GM19324 (cell line): ENCODE data around the gene LHX8.
"Not testable (repeated sequence)": the region's sequence is repeated elsewhere in the genome, so short reads cannot be mapped to it uniquely, and the experiment has no call there.

ENCODE experiments used
- ATAC-seq: cut with Tn5 transposase; IDR thresholded peaks from one replicate; pipeline ENCODE4 v1.9.1; 2021; ENCODE audit warnings: mild to moderate bottlenecking, moderate library complexity; ENCODE audit not compliant: unreplicated experiment, low FRiP score

The LHX8 gene

DNA sequence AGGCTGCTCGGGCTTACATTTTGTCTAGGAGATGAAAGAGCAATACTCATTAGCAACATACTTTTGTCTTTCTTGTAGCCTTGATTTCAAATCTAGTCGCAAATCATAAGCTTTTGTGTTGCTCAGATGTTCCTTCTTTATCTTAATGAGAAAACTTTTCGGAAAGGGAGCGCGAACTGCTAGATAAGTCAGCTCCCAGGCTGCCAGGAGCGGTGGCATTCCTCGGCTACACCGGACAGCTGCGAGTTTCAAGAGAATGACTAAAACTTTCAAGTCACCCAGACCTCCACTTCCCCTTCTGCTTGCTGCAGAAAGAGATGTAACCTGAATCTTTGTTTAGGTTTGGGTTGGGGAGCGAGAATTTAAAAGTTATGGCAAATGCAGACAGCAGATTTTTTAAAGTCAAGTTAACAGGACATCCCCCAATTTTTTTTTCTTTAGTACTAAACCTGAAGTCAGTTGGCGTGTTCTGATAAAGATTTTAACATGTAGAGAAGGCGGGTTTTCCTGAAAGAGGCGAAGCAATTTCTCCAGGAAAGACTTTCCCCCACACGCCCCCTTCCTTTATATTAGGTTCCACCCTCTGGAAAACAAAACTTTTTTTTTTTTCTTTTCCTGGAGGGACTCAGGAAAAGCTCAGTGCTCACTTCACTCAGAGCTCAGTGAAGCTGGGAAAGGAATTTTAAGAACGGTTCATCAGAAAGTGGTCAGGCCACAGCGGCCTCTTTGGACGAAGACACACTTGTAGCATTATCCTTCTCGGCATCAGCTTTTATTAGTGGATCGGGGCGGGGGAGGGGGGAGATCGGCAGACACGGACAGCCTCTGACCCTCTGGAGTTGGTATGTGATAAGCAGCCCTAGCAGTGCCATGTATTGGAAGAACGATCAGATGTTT is at the start of gene LHX8:
Gene LHX8, plus strand, starts transcription at position 639 of the 897 bp plus-strand sequence. CDS start 2,227 bp downstream, outside the sequence.
- peak; percentile 35 for ATAC-seq

DNA sequence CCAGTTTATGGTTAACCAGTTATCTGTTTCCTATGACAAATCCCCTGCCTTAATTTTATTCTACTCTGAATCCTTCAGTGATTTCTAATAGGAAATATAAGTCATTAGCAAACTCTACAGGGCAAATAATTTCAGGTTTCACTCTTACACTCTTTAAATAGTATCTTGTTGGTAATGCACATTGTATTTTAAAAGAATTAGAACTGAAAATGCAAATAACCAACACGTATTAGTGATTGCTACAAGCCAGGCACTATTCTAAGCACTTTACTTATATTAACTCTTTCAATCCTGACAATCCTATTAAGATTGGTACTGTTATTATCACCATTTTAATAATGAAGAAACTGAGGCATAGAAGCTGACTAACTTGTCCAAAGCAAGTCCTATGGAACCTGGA is 48.3 kb upstream of the LHX8 start:
- peak; percentile 46 for ATAC-seq

DNA sequence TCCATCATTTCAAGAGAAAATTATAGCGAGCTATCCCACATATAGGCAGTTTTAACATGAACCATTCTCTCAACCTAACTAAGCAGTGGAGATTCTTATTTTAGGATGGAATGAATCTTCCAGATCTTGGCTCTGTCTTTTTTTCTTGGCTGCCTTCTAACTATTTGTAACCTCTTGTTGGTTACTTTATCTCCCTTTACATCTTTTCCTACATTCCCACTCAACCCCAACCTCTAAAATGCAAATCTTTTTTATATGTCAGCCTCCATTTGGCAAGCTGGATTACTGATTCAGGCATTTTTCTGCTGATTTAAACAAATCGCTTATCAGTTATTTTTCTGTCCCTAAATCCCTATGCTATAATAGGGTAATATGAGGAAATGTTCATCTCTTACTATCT is 46.9 kb upstream of the LHX8 start:
- ATAC-seq, result no peak

DNA sequence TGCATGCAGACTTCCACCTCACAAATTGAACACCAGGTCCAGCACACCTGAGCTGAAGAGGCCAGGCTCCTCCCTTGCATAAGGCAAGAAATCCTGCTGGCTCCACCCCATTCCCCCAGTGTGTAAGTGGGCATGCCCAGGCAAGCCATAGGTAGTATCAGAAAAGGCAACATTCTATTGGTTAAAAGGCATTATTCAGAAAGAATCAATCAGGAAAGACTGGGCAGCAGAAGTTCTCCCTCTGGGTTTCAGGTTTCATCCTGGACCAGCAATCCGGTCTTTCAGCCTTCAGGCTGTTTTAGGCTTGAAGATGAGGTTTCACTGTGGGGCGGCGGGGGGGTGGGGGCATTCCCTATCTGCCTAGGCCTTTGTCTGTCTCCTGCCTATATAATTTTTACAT is 42.0 kb upstream of the LHX8 start:
- no peak for ATAC-seq

DNA sequence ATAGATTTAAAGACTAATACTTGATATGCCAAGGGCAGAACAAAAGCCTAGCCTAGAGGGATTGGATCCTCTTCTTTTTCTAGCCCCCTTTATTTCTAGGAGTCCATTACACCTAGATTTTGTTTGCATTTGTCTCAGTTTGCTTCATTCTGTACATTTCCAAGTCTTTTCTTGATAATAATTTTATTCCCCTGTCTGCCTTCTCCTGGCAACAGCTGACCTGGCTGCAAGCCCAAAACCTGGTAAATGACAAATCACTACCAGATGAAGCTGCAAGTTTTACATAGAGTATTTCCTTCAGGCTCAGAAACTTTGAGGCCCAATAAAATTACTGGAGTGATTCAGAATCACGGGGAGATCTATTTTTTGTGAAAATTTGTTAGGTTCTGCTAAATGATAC is 36.5 kb upstream of the LHX8 start:
- no peak for ATAC-seq

DNA sequence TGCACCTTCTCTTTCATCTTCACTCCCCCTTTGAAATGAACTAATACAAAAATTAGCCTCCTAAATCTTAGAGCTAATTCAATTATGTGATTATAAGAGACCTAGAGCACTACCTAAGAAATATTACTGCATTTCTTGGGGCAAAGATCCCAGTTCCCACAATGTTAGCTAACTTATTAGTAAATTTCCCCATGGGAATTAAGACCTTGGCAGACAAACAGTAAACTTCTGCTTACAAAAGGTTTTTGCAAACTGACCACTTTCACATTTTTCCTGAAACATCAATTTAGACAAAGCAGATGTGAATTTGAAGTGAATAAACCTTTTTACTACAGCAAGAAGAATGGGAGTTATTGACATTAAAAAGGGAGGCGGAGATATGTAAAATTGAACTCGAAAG is 34.6 kb upstream of the LHX8 start:
- no peak for ATAC-seq

DNA sequence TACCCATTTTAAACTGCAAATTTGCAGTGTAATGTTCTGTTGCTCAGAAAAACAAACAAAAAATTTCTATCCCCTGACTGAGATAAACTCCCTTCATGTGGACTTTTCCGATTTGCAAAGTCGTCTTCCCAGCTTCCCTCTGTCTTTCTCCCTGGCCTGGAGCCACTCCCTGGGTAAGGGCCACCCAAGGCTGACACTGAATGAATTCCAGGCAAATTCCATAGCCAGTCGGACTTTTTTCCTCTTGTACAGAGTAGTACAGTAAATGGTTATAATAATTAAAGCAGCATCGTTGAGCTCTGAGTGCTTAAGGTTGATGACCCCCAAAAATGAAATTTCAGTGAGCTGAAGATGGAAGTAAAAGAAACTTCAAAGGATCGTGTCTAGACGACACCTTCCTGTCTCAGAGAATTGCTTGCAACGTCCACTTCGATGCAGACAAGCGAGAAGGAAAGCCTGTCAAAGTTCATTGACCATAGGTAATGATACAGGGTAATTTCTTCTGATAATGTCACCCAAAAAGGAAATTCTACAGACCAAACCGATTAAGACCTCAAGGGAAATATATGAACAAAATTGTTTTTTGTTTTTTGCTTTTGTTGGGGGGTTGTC is 33.6 kb upstream of the LHX8 start:
- no peak for ATAC-seq

DNA sequence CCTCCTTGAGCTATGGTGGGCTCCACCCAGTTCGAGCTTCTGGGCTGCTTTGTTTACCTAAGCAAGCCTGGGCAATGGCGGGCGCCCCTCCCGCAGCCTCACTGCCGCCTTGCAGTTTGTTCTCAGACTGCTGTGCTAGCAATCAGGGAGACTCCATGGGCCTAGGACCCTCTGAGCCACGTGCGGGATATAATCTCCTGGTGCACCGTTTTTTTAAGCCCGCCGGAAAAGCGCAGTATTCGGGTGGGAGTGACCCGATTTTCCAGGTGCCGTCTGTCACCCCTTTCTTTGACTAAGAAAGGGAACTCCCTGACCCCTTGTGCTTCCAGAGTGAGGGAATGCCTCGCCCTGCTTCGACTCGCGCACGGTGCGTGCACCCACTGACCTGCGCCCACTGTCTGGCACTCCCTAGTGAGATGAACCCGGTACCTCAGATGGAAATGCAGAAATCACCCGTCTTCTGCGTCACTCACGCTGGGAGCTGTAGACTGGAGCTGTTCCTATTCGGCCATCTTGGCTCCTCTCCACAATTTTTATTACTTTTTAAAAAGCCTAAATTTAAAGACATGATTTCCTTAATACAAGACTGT is 21.7 kb upstream of the LHX8 start:
- not testable (repeated sequence) for ATAC-seq

DNA sequence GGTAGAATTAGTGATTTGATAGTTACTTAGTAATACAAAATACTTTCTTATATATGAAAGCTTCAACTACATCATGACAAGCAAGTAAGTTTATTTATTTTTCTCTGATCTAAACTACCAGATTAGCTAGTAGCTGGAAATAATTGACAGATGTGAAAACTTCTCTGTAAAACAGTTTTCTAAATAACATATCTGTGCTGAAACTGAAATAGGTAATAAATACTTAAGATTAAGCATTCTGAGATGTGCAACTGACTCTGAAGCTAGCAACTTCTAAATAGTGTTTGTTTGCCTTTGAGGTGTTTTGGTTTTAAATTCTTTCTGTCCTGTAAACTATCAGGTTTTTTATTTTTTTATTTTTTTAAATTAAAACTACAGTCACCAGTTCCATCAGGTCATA is 18.5 kb upstream of the LHX8 start:
- ATAC-seq, result no peak

DNA sequence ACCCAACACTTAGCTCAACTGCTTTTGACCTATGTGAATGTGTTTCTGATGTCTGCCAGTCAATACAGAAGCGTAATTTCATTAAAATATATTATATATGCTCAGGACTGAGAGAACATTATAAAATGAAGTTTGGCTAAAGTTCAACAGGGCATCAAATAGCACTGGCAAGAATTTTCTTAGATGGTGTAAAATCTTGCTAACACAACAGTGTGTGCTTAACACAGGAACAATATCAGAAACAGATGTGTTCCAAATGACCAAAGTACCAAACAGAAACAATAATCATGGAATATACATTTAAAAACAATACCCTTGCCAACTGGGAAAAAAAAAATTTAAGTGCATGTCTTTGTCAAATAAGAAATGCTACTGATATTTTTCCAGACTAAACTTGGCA is 10.4 kb upstream of the LHX8 start:
- no peak for ATAC-seq

DNA sequence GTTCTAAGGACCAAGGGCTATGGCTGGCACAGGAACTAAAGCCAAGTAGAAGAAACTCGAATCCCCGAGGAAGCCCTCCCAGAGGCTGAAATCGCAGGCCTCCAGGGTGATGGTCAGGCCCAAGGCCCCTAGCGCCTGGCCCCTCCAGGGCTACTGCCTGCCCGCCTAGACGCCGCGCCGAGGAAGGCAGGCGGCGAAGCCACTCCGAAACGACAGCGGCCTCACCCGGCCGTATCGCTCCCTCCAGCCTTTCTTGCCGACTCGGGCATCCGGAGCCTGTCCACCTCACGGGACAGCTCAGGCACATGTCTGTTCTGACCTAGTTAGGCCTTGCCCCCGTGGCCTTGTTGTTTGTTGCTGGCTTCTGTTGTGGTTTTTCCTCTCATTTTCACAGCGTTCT is 9.7 kb upstream of the LHX8 start:
- no peak for ATAC-seq

DNA sequence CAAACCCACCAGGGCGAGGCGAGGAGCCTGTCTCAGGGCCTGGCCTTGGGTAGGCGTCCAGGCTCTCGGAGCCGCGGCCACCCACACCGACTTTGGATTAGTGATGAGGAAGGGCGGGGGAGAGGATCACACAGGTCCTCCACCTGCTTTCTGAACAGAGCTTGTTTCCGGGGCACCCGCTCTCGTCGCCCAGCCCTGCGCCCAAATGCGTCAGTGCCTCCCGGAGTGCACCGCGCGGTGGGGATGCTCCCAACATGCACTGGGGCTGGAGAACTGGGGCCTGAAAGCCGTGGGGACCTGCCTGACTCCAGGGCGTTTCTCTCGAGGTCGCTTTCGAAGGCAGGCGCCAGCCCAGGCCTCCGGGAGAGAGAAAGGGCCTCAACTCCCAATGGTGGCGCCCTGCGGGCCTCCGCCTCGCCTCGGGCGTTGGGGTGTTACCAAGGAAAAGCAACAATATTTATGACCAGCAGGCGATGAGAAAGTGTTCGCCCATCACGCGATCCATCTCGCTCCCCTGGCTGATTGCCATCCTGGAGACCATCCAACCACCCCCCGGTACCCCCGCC is 8.9 kb upstream of the LHX8 start:
- no peak for ATAC-seq

DNA sequence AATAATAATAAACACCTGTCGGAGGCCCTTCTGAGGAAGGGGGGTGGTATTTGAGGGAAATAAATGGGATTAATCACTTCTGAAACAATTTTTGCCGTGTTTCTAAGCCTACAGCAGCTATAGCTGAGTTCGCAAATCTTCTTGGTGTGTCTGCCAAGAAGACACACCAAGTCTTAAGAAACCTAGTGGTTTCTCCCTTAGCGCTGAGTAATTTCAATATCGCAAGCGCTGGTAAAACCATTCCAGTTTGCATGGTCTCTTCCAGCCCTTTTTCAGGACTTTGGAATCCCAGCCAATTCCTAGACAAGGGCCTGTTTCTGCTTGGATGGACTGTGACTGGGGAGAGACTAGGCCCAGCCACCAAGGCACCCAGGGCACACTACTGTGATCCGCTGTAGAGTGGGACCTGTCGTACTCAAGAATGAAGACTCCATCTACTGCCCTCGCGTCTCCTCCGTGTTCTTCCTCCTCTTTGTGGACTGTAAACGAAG is 7.5 kb upstream of the LHX8 start:
- ATAC-seq, result no peak

DNA sequence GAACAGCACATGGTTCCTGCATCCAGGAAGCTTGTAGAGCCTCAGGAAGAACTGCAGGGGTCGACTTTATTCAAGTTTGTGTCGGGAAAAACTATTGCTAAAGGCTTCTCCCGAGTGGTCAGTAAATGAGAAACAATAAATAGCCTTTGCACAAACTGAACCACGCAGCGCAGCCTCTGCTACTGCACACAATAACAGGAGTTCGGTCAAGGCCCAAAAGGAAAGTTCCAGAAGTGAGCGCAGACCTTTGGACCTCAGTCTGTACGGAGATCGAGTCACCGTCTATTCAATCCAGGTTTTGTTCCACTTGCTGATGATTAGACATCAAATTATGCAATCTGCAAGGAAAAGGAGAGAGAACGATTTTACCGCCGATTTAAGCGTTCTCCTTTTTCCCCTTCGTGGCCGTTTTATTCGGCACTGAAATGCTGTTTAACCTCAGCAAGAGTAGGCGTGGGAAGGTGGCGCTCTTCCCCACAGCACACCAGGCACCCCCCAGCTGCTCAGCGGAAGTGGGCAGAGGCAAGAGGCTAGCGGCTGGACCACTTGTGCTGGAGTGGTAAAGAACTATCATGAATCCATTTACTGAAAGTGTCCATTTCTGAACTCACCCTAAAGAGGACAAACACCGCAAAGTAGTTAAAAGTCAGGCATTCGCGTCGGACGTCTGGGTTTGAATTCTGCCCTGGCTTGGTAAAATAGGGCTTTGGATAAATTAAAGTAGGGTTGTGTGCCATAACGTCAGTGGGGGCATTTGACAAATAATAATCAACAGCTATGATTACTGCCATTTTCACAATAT is 6.1 kb upstream of the LHX8 start:
- no peak for ATAC-seq

DNA sequence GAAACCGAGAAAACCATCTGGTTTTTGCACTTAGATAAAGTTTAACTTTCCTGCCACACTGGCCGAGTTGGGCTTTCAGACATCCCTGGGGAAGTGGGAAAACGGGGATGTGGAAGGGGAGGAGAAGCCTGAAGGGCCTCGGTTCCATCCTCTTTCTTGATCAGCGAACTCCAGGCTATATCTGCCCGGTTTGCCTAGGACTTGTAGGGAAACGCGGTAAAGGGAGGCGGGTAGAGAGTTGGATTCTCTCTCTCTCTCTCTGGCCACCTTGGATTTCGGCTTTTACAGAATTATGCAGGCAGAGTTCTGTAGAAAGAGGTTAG is 4.6 kb upstream of the LHX8 start:
- no peak for ATAC-seq

DNA sequence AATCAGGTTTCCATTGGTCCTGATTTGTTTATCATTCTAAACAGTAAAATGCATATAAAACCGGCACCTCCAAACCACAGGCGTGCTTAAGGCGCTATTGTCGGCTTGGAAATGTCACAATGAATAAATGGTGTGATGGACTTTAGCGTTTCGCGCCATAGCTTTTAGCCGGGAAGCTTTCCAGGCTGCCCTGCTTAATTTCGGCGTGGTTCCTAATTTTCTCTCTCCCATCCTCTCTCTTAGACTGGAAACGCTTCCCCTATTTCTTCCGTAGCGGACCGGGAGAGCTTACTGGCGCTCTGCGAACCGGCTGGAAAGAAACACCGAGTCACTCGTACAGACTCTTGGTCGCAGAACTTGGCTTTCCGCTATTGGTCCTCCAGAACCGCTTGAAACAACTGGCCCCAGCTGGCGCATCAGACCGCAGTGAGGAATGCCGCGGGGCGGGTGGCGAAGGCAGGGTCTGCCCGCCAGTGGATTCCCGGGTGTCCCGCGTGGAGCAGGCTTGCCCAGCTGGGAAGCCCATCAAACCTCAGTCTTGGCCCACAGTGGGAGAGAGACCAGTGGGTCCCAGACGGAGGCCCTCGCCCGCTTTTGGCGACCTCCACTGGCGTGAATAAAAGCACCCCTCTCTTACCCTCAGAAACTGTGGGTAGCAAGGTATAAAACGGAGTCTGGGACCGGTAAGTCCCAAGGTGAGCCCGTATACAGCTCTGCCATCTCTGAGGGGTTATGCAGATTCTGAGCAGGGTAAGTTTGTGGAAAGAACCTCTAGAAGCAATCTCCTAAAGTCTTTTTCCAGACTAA is 4.0 kb upstream of the LHX8 start:
- ATAC-seq, result no peak

DNA sequence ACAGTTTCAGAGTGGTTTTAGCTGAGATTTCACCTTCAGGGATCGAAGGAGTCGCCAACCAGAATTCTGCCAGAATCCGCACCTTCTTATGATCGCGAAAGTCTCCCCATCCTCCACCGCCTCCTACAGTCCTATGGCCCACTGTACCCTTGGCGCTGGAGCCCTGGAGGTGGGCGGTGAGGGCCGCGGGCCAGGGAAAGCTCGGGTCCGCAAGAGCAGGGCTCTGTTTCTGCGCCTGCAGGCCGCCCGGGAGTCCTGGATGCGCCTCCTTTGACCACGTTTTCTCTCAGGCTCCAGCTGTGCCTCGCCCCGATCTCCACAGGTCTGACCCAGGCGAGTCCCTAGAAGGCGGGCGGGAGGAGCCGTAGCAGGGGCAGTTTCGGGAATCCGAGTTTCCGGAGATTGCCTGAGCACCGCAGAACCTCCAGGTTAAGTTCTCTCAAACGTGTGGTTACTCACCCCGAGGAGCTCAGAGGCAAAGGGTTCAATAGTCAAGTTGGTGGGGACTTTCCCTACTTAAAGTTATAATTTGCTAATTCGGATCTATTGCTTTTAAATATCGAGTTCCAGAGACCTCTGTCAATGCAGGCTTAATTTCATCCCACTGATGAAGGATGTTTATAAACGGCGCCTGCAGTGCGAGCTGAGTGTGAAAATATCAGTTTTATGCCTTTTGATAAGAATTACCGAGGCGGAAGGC is 3.2 kb upstream of the LHX8 start:
- no peak for ATAC-seq

DNA sequence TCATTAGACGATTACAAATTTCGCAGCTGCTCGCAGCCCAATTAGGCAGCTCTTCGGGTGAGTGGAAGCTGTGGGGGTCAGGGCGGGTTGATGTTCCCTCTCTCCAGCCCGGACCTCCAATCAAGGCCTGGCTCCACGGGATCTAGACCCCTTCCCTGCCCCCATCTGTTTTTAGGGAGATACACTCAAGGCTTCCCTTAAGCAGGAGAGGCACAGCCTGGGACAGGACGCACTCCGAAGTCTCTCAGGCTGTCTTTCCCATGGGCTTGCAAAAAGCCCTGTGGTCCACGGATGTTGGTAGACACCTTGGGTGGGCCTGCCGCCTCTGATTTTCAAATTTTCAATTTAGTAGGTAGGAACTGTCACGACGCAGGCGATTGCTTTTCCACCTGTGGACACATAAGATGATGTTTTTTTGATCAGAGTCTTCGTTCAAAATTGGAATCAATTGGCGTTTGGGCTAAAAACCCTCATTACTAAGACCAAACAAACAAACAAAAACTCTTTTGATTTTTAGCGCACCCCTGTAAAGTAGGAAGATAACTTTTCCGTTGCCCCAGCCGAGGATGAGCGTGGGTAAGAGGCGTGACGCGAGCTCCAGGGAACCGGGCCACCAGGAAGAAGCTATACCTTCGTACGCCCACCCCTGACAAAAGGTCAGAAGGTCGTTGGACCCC is 2.5 kb upstream of the LHX8 start:
- no peak for ATAC-seq
